Activated CD4-positive, alpha-beta T cell treated with anti-CD3 and anti-CD28 coated beads, Interleukin-2, amount 50 U/mL, for 4 hours (primary cell): ENCODE results near the gene SLC38A3.
"Not testable (repeated sequence)": the region's sequence is repeated elsewhere in the genome, so short reads cannot be mapped to it uniquely, and the experiment has no call there.

Source experiments
- DNase-seq, 2 experiments: peaks; one replicate each; pipeline ENCODE4 v3.0.0-alpha.2; 2020

Gene SLC38A3

DNA sequence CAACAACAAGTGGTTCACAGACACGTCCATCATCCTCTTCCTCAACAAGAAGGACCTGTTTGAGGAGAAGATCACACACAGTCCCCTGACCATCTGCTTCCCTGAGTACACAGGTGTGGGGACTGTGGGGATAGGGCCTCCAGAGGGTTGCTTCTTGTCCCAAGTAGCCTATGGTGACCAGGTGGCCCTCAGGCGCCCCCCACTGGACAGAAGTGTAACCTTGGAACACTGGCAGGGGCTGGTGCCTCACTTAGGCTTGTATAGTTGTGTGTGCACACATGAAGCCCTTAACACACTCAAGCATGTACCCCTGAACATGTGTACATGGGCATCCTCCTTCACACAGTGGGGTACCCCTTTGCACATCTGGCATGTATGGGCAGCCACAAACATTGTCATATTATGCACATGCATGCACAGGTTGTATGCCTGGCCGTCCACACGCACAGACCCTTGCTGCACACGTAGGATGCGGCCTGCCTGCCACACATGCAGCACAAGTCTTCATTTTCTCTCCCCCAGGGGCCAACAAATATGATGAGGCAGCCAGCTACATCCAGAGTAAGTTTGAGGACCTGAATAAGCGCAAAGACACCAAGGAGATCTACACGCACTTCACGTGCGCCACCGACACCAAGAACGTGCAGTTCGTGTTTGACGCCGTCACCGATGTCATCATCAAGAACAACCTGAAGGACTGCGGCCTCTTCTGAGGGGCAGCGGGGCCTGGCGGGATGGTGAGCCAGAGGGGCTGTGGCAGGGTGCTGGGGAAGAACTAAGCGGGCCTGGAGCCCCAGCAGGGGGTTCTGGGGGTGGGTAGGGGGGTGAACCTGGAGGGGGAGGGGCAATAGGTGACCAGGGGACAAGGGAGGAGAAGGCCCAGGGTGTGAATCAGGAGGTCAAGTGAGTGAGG is 52.2 kb downstream of the SLC38A3 start:
- no peak for DNase-seq

DNA sequence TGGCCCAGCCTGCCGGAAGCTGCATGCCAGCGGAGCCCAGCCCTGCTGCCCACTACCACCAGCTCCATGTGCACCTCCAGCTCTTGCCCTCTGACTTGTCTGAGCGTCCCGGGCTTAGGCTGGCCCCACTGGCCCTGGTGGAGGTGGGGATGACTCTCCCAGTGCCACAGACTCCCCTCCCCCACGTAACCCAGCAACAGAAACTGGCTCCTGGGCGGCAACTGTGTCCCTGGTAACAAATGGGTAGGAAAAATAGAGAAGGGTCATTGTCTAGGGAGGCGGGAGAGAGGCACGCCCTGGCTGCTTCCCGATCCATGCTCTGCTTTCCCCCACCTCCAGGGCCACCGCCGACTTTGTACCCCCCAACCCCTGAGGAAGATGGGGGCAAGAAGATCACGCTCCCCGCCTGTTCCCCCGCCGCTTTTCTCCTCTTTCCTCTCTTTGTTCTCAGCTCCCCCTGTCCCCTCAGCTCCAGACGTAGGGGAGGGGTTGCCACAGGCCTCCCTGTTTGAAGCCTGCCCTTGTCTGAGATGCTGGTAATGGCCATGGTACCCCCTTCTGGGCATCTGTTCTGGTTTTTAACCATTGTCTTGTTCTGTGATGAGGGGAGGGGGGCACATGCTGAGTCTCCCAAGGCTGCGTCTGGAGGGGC is 53.1 kb downstream of the SLC38A3 start:
- no peak for DNase-seq

DNA sequence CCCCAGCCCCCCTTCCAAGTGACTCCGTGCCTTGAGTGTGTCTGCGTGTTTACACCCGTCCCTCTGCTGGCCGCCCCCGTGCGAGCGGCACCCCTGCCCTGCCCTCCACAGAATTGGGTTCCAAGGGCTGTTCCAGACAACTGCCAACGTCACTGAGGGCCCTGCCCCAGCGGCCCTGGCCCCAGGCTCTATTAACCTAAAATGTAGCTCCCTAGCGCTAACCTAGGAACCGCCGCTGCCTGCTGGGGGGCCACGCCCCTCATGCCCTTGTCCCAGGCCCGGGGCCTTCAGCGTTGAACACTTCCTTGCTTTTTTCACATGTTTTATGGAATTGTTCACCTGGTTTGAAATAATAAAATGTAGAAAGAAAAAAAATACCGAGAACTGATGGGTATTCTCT is 53.9 kb downstream of the SLC38A3 start:
- no peak for DNase-seq

DNA sequence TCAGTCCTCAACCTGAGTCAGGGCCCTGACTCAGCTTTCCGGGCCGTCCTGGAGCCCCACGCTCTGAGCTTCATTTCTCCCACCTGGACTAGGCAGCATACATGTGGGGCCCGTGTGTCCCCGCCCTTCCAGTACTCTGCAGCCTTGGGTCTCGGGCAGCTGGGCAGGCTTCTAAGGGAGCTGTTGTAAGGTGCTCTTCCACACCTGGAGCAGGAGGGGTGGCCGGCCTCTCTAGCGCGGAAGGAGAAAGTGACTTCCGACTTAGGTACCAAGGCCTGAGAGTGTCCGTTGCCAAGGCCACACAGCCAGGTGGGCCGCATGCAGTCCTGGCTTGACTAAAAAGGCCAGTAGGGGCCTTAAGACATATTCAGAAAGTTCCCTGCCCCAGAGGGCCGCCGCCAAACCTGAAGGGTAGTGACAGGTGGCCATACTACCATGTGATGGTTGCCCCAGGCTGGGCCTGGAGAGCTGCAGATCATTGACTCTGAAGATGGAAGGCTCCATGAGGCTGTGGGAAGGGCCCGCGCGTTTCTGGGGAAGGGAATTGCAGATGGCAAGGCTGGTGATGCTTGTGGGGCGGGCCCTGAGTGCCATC is 54.5 kb downstream of the SLC38A3 start:
- DNase-seq, result no peak

DNA sequence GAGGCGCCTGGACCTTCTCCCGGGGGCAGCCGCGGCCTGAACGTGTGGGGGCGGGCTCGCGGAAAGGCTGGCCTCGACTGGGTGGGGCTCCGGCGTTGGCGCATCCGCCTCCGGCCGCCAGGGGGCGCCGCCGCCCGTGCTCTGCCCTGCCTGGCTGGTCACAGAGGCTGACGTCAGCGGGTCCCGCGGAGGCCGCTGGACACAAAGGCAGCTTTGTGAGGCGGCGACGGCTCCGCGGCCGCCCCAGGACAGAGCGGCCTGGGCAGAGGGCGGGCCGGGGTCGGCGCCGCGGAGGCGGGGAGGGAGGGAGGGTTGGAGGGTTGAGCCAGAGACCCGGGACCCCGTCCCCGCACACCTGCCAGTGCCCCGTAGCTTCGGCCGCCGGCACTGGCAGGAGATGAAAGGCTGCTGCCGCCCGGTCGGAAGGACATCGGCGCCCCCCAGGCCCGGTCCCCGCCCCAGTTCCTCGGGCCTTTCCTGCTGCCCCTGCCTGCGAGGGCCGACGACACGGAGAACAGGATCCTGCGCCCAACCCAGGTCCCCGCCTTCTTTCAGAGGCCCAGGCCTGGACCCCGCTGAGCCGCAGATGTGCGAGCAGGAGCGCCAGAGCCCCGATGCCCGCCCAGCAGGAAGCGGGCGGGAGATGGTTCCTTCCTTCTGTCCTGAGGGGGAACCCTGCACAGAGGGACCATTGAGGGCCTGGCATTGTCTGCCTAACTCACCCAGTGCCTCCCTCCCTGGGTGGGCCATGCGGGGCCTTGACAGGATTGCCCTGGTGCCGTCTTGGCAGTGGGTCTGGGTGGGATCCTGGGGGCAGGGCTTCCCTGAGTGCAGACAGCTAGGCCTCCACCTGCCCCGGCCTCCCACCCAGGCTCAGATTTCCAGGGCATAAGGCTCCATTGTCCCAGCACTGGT is 55.2 kb downstream of the SLC38A3 start:
- DNase-seq, result peak; percentile 60 to 66

DNA sequence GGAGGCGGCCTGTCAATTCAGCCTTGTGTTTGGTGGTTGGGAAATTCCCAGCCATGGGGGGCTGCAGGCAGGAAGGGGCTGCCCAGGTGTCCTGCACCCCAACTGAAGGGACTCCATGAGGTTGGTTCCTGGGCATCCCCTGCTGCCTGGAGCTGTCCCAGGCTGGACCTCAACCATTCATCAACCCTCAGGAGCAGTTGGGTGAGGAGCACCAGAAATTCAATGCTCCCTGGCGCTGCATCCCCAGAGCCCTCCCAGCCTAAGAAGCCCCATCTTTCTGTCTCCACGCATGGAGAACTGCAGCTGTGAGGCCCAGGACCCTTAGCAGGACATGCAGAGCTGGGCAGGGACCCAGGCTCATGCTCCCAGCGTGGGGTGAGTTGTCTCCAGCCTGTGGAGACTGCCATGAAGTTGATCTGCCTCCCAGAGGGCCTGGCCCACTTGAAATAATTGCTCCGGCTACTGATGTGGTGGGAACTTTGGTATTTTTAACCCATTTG is 55.9 kb downstream of the SLC38A3 start:
- DNase-seq, result no peak

DNA sequence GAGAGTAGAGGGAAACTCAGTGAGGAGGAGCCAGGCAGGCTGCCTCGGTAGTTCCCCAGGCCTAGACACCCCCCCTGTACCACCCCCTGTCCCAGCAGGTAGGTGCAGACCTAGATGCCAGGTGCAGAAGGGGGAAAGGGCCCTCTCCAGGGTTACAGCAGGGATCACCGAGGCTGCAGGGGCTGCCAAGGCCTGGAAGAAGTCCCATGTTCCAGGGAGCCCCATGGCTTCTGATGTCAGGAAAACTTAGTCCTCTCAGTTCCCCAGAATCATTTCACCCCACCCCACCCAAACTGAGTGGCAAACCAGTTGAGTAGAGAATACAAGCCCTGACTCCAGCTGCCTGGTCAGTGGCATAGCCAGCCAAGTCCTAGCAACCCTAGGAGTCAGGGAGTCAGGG is 56.4 kb downstream of the SLC38A3 start:
- no peak for DNase-seq

DNA sequence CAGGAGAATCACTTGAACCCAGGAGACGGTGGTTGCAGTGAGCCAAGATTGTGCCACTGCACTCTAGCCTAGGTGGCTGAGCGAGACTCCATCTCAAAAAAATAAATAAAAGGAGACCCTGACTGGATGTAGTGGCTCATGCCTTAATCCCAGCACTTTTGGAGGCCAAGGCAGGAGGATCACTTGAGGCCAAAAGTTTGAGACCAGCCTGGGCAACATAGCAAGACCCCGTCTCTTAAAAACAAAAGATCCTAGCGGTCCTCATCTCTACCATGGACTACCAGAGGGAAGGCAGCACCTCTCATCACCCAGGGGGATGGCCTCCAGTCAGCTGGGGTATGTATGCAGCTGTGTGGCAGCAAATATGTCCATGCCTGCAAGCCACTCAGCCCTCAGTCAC is 57.1 kb downstream of the SLC38A3 start:
- DNase-seq, result not testable (repeated sequence)

DNA sequence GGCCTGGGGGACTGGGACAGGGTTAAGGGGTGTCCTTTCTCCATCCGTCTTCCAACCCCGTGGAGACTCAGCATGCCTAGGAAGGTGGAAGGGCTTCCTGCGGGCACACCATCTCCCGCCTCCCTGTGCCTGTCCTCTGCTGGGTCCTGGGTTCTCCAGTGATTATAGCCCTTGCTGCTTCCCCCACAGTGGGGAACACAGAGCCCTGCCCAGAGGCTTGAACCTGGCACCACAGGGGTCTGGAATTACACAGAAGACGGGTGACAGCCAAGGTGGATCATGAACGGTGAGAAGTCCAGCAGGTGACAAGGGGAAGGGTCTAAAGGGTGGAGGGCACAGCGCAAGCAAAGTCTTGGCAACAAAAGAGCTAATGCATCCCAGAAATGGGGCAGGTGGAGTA is 57.7 kb downstream of the SLC38A3 start:
- DNase-seq, result no peak

DNA sequence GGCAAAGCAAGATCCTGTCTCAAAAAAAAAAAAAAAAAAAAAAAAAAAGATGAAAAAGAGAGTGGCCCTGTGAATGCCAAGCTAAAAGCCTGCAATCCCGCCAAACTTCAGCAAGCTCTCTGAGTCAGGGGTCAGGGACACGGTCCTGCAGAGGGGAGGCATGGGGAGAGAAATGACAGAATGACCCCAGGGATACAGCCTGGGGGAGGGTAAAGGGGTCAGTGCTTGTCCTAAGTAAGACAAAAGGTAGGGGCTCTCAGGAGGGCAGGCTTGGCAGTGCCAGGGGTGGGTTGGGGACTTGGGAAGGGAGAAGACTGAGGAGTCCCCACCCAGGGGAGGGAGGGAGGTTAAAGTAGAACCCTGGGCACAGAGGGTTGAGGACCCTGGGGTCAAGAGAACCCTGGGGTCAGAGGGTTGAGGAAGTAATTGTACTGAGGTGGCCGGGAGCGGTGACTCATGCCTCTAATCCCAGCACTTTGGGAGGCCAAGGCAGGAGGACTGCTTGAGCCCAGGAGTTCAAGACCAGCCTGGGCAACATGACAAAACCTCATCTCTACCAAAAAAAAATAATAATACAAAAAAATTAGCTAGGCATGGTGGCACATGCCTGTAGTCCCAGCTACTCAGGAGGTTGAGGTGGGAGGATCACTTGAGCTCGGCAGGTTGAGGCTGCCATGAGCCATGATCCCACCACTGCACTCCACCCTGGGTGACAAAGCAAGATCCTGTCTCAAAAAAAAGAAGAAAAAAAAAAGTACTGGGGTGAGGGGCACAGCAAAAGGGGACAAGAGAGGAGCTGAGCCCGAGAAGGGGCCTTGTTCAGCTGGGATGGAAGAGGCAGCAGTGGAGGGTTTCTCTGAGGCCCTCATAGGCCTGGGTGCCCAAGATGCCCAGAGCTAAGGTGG is 58.7 kb downstream of the SLC38A3 start:
- DNase-seq, result no peak

DNA sequence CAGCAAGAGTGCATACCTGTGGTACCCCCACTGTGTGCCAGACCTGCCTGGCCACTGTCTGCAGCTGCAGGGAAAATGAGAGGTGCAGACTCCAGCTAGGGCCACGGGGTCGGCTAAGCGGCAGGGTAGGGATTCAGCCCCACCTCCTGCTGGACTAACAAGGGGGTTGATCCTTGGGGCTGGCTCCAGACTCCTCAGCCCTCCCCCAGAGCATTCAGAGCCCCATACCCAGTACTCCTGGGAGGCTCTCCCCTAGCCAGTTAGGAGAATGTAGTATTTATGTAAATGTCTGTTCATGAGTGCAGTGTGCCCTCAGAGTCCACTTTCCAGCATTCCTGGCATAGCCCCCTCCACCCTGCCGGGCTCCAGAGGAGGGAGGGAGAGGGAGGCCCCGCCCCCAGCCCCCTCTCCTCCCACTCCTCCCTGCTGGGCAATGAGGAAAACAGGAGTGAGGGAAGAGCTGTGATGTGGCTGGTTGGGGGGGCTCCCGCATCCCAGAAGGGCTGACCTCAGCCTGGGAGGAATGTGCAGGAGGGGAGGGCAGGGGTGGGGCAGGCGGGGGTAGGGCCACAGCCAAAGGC is 59.4 kb downstream of the SLC38A3 start:
- DNase-seq, result no peak

DNA sequence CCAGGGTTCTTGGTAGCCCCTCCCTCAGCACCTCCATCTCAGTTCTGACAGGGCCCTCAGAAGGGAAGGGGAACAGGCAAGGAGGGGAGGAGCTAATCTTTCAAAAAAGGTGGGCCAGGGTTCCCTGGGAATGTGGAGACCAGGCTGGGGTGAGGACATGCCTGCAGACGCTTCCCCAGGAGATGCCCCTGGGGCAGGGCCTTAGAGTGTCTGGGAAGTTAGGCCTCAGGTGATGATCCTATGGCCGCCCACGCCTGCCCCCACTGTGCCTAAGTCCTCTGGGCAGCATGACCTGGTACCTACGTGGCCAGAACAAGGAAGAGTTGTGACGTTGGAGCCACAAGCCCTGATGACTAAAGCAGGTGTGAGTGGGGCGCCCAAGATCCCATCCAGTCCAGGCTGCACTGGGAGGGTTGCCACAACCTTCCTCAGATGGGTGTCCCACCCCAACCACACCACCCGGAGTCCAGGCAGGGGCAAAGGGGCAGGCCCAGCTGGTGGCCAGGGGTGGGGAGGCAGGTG is 60.0 kb downstream of the SLC38A3 start:
- no peak for DNase-seq

DNA sequence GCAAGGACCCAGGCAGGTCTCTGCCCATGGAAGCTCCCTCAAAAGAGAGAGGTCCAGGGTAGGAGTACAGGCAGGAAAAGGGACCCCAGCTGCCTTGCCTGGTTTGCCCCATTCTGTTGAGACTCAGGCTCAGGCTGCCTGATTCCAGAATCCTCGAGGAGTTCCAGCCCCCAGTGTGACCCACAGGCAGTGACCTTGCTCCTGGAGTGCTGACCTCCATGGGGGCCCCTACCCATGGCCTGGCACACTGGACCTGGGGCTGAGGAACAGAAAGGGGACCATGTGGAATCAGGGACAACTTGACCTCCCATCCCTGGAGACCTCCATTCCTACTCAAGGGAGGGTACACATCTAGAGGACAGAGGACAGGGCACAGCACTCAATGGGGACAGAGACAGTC is 60.5 kb downstream of the SLC38A3 start:
- no peak for DNase-seq

DNA sequence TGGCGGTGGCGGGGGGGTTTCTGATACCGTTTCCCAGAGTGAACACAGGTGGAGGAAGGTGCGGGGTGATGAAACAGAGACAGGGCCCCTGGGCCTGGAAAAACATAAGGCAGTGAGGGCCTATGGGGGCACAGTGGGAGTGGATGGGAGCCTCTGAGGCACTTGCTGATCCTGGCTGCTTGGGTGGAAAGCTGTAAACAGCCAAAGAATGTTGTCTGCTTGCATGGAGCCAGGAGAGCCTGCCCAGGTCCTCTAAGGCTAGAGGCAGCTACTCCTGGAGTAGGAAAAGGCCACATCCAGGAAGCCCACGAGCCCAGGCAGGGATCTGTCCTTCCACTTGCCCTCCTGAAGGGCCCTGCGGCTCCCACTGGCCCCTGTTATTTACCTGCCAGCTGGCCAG is 60.9 kb downstream of the SLC38A3 start:
- DNase-seq, result no peak

DNA sequence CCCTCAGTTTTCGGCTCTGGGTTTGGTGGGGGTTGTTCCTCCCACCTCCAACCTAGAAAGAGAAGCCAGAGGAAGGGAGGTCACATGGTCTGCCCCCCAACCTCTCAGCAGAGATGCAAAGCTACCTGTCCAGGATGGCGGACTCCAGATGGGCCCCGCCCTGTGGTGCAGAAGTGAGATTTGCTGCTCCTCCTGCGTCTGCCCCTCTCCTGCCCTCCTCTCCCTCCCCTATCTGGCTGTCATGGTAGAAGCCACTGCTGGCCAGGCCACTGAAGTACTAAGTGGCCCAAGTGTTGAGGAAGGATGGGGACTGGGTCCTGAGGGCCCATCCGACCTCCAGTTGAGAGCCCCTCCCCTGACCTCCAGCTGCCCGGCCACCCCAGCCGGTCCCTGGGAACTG is 61.8 kb downstream of the SLC38A3 start:
- DNase-seq, result no peak

DNA sequence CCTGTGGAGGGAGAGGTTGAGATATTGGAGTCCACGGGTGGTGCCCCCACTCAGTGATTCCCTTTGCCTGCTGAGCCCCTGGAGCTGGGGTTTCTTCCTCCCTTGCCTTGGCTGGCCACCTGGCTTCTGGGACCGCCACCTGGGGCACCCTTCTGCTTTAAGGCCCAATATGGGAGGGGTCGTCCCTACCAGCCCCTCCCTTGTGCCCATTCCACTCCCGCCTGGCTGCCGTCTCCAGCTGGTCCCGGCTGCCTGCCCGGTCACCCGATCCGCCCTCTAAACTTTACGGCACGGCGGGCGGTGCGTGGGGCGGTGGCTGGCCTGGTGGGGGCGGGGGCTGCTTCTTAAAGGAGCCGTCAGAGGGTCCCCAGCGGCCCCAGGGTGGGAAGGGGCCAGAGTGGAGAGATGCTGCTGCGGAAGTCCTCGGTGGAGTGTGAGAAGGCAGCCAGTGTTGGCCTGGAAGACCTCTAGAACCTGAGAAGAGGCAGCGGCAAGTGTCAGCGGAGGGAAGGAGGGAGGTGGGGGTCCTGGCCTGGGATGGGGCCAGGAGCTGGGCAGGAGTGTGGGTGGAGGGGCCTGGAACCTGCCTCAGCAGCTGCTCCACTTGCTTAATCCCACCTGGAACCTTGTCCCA is 62.3 kb downstream of the SLC38A3 start:
- DNase-seq, result no peak

DNA sequence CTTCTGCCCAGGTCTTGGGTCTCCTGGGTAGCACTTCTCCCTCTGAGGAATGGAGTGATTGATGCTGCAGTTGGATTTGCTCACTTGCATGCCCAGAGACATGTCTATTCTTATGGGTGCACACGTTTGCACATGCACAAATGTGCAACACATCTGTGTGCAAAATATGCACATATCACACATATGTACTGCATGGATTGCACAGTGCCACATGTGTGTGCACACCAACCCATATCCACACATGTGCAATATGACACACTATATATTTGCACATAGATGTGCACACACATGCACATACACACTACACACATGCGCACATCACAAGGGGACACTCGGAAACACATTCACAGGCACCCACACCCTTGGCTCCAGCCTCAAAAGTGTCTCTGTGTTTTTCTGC is 63.2 kb downstream of the SLC38A3 start:
- no peak for DNase-seq

DNA sequence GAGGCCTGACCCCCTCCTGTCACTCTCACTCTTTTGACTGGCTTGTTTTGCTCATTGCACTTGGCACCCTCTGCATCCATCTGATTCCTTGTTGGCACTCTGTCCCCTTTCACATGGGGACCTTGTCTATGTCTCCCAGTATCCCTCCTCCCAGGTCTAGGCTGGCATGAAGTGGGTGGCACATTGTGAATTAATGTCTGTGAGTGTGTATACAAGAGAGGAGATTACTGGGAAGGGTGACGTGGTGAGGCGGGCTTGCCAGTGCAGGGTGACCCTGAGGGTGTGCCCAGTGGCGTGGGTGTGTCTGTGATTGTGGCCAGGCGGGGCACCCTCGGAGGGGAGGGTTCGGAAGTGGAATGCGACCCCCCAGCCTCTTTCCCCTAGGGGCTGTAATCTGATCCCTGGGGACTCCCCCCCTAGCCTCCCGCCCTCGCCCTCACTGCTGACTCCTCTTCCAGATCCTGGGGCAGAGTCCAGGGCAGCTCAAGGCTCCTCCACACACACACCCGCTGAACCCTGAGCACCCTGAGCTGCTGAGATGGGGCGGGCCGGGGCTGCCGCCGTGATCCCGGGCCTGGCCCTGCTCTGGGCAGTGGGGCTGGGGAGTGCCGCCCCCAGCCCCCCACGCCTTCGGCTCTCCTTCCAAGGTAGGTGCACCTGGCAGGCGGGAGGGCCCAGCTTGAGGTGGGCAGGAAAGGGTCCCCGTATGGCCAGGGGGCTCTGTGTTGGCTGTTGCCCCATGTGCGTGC is 63.8 kb downstream of the SLC38A3 start, which contains the start of gene SEMA3B:
Gene SEMA3B (plus strand): TSS at position 445 of the 749 bp plus-strand sequence. CDS start 94 bp downstream, at position 539.
- DNase-seq, result no peak

DNA sequence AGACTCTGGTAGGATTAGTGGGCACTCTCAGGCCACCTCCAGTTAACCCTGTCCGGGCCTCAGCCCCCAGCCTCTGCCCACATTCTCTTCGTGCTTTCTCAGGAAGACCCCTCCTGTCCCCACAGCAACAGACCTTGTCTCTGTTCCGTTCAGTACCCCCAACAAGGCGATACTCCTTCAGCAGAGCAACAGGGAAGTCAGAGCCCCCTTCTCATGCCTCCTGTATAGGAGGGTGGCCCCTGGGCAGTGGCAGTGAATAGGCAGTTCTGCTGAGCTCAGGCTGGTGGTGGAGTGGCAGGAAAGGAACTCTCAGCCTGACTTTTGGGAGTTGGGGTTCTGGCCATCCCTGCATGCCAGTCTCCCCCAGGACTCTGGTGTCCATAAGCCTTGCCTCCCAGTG is 64.4 kb downstream of the SLC38A3 start:
- no peak for DNase-seq
